AG04449 (cell line): ENCODE measurements around the gene MGAT3.
"Not testable (repeated sequence)": the region's sequence is repeated elsewhere in the genome, so short reads cannot be mapped to it uniquely, and the experiment has no call there.

Experiments
- CTCF ChIA-PET: fragments of 350-600 bp; formaldehyde crosslinking; extraction: SDS; loops from one replicate; lab custom pipeline; 2021; ENCODE audit warnings: antibody characterized with exemption; lab: Yijun Ruan, JAX
- POLR2A ChIA-PET: fragments of 400-600, 350-600 bp; formaldehyde crosslinking; extraction: SDS; loops from one replicate; lab custom pipeline; 2020; ENCODE audit warnings: antibody characterized with exemption, inconsistent platforms; lab: Yijun Ruan, JAX
- DNase-seq: peaks from one replicate; pipeline ENCODE4 v3.0.0-alpha.2; 2010; ENCODE audit warnings: low read depth, low spot score
- H3K4me3 ChIP-seq: 2 replicates; pipeline ENCODE4 v1.5.1; 2011; ENCODE audit warnings: low read depth, mild to moderate bottlenecking, control low read depth, low read length
- TF ChIP-seq, protein P1 (sequence below): IDR thresholded peaks from one replicate; pipeline ENCODE4 v1.5.1; 2011; ENCODE audit warnings: mild to moderate bottlenecking, moderate library complexity, low read length, control low read depth, inconsistent platforms; ENCODE audit not compliant: insufficient read depth; ENCODE audit errors: missing control alignments

Gene MGAT3

DNA sequence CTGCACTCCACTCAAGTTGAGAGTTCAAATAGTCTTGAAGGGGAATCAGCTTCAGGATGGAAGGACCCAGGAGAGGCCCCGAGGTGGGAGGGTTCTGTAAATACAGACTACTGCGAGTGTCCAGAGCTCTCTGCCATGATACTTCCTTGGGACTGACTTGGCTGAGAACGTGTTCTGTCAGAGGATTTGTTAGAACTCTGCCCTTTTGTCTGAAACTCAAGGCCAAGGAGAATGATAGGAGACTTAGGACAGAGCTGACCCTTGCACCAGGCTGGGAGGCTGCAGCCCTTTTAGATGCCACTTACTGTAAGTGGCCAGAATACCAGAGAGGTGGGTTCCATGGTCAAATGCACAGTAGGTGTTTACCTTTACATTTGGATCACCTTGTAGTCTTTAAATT, 60.7 kb downstream of the MGAT3 start:
- POLR2A ChIA-PET = interaction anchor here (1.9 kb wide), 1 partner anchor 199 kb away, joined by 4 read pairs; no protein-coding TSS in a partner anchor
- CTCF ChIA-PET = interaction anchor here (1.0 to 10.6 kb wide), 10 partner anchors 8 to 347 kb away, joined by 3 to 172 read pairs (median 6); partner anchors contain the start of gene MIEF1

DNA sequence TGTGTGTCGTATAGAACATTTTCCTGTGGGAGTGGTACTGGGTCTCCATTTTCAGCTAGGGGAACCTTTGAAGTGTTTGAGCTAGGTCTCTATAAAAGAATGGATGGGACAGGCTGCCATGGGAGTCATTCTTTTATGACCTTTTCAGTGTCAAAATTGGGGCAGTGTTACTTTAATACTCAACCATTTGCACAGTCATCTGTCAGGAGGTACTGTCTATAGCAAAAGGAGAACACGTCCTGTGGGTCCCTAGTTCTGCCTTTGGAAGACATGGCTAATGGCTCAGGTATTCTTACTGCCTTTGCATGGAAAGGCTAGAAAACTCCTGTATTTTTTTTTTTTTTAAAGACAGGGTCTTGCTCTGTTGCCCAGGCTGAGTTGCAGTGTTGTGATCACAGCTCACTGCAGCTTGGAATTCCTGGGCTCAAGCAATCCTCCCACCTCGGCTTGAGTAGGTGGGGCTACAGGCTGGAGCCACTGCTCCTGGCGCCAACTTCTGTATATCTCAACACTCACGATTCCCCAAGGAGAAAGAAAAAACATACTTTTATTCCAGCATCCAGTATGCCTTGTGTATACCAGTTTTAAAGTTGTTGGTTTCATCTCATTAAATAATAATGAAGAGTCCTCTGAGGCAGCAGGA, 61.5 kb downstream of the MGAT3 start:
- ChIA-PET POLR2A (no interaction called here), CTCF (interaction anchor here (1.0 to 10.6 kb wide), 9 partner anchors 9 to 348 kb away, joined by 3 to 172 read pairs (median 6); partner anchors contain the start of gene MIEF1)
- TF ChIP-seq, protein P1, sequence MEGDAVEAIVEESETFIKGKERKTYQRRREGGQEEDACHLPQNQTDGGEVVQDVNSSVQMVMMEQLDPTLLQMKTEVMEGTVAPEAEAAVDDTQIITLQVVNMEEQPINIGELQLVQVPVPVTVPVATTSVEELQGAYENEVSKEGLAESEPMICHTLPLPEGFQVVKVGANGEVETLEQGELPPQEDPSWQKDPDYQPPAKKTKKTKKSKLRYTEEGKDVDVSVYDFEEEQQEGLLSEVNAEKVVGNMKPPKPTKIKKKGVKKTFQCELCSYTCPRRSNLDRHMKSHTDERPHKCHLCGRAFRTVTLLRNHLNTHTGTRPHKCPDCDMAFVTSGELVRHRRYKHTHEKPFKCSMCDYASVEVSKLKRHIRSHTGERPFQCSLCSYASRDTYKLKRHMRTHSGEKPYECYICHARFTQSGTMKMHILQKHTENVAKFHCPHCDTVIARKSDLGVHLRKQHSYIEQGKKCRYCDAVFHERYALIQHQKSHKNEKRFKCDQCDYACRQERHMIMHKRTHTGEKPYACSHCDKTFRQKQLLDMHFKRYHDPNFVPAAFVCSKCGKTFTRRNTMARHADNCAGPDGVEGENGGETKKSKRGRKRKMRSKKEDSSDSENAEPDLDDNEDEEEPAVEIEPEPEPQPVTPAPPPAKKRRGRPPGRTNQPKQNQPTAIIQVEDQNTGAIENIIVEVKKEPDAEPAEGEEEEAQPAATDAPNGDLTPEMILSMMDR = no peak
- DNase-seq = no peak
- no peak overlapping the region for H3K4me3 ChIP-seq

More for the DNA sequence above, 60.7 kb downstream of the MGAT3 start:
- no peak overlapping the region for H3K4me3 ChIP-seq
- TF ChIP-seq, protein P1 = no peak
- no peak for DNase-seq

DNA sequence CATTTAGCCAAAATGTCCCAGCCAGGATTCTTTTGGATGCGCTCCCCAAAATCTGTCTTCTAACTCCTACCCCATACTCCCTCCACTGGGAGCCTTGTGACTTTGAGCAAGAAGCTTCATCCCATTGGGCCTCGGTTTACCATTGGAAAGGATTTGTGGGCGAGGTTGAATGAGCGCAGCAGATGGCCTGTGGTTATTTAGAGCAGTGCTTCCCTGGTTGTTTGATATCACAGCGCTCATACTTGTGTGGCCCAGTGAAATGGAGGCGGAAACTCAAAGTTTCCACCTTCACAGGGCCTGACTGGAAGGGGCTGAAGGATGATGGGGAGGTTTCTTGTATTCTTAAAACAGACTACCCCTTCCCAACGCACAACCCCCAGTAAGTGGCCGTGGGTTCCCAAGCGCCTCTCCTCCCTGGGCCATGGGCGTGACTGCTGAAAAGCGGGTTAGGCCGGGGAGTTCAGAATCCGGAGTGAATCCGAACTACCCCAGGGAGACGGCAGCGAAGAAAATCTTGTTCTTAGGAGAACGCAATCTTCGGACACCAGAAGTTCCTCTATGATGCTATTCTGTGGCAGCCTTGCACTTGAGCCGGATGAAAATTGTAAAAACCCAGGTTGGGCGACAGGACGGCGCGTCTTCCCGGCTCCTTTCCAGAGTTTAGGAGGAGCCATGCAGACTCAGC, 62.3 kb downstream of the MGAT3 start:
- peak overlapping the region; percentile 94 for H3K4me3 ChIP-seq
- ChIA-PET POLR2A (interaction anchor here (0.6 to 2.2 kb wide), 23 partner anchors 8 to 730 kb away, joined by 3 to 37 read pairs (median 4); partner anchors contain the start of genes CBX7, MIEF1, RPL3 and SYNGR1), CTCF (interaction anchor here (1.0 to 10.6 kb wide), 8 partner anchors 10 to 26 kb away, joined by 3 to 172 read pairs (median 13); partner anchors contain the start of gene MIEF1)
- no peak for DNase-seq
- TF ChIP-seq, protein P1 = no peak

DNA sequence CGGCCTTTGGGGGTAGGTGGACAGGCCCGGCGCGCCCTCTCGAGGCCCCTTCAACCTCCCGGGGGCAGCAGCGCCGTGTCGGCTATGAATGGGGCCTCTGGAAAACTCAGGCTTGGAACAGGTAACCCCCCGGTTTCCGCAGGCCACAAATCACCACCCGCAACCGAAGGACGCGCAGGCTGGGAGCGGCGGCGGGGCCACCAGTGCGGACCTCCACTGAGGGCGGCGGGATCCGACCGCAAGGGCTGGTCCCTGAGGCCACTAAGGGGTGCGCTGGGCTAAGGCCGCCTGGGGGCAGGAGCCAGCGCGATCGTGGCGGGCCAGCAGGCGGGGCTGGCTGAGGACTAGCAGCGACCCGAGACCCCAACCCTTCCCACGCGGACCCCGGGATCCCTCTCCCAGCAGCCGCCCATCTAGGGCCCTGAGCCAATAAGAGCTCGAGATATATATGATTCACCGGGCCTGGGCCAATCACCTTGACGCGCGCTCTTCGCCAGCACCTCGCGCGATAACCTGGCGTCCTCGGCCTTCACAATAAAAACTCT, 62.9 kb downstream of the MGAT3 start:
- no peak for DNase-seq
- TF ChIP-seq, protein P1 = peak; percentile 37
- POLR2A ChIA-PET = interaction anchor here (0.6 to 2.2 kb wide), 26 partner anchors 9 to 731 kb away, joined by 3 to 37 read pairs (median 3); partner anchors contain the start of genes CBX7, MIEF1, RPL3 and SYNGR1
- CTCF ChIA-PET = interaction anchor here (1.0 to 2.2 kb wide), 4 partner anchors 9 to 24 kb away, joined by 3 to 8 read pairs (median 4); no protein-coding TSS in a partner anchor
- peak overlapping the region; percentile 94 for H3K4me3 ChIP-seq

DNA sequence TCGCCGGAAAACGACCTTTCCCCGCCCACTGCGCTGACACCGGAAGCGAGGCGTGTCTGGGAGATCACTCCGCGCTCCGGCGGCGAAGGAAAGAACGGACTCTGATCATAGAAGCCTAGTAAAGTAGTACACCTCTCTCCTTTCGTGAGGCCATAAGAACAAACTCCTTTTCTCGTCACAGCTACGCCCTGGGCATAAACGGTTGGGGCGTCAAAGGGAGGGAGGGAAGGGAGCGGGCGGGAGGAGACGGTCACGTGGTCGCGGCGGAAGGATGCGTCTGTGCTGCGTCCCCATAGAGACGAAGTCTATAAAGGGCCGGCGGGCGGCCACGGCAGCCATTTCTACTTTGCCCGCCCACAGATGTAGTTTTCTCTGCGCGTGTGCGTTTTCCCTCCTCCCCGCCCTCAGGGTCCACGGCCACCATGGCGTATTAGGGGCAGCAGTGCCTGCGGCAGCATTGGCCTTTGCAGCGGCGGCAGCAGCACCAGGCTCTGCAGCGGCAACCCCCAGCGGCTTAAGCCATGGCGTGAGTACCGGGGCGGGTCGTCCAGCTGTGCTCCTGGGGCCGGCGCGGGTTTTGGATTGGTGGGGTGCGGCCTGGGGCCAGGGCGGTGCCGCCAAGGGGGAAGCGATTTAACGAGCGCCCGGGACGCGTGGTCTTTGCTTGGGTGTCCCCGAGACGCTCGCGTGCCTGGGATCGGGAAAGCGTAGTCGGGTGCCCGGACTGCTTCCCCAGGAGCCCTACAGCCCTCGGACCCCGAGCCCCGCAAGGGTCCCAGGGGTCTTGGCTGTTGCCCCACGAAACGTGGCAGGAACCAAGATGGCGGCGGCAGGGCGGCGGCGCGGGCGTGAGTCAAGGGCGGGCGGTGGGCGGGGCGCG, 63.7 kb downstream of the MGAT3 start, which contains the start of gene ATF4:
TSS of gene ATF4 (plus strand) at position 337 of the 880 bp plus-strand sequence. CDS start 884 bp downstream, outside the sequence.
- CTCF ChIA-PET = interaction anchor here (1.0 to 11.5 kb wide), 5 partner anchors 8 to 203 kb away, joined by 3 to 84 read pairs (median 4); partner anchors contain the start of gene RPL3
- peak within 1 kb of the TSS; percentile 94 for H3K4me3 ChIP-seq
- TF ChIP-seq, protein P1 = no peak
- POLR2A ChIA-PET = interaction anchor here (0.6 to 2.2 kb wide), 26 partner anchors 9 to 732 kb away, joined by 3 to 37 read pairs (median 3); partner anchors contain the start of genes CBX7, MIEF1, RPL3 and SYNGR1
- peak; percentile 98 for DNase-seq

DNA sequence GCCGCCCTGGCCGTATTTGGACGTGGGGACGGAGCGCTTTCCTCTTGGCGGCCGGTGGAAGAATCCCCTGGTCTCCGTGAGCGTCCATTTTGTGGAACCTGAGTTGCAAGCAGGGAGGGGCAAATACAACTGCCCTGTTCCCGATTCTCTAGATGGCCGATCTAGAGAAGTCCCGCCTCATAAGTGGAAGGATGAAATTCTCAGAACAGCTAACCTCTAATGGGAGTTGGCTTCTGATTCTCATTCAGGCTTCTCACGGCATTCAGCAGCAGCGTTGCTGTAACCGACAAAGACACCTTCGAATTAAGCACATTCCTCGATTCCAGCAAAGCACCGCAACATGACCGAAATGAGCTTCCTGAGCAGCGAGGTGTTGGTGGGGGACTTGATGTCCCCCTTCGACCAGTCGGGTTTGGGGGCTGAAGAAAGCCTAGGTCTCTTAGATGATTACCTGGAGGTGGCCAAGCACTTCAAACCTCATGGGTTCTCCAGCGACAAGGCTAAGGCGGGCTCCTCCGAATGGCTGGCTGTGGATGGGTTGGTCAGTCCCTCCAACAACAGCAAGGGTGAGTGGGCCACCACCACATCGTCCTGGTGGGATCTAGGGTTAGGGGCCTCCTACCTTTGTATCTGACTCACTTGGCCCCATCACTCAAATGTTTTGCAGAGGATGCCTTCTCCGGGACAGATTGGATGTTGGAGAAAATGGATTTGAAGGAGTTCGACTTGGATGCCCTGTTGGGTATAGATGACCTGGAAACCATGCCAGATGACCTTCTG, 64.5 kb downstream of the MGAT3 start:
- DNase-seq = not testable (repeated sequence)
- H3K4me3 ChIP-seq = peak overlapping the region; percentile 94
- ChIA-PET POLR2A (interaction anchor here (1.0 to 2.2 kb wide), 6 partner anchors 20 to 523 kb away, joined by 3 to 37 read pairs (median 10); partner anchors contain the start of gene RPL3), CTCF (interaction anchor here (2.2 to 11.5 kb wide), 2 partner anchors 7 to 204 kb away, joined by 8 to 84 read pairs; partner anchors contain the start of gene RPL3)

DNA sequence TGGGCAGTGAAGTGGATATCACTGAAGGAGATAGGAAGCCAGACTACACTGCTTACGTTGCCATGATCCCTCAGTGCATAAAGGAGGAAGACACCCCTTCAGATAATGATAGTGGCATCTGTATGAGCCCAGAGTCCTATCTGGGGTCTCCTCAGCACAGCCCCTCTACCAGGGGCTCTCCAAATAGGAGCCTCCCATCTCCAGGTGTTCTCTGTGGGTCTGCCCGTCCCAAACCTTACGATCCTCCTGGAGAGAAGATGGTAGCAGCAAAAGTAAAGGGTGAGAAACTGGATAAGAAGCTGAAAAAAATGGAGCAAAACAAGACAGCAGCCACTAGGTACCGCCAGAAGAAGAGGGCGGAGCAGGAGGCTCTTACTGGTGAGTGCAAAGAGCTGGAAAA, 65.3 kb downstream of the MGAT3 start:
- H3K4me3 ChIP-seq = peak overlapping the region; percentile 94
- POLR2A ChIA-PET = interaction anchor here (0.6 to 5.6 kb wide), 8 partner anchors 9 to 729 kb away, joined by 3 to 59 read pairs (median 4); partner anchors contain the start of genes RPL3 and TAB1
- CTCF ChIA-PET = interaction anchor here (1.1 to 11.5 kb wide), 3 partner anchors 26 to 349 kb away, joined by 3 to 222 read pairs (median 84); partner anchors contain the start of gene RPL3
- DNase-seq = not testable (repeated sequence)
